Lower leg skin (tissue), 4 donors: ENCODE data around the gene CMIP. TPM values are rescaled to one million over a fixed set of nuclear protein-coding genes. Genes with fewer than 3 reads are reported as not detected.

Experiments used
- DNase-seq, 2 donors: peaks; one replicate each; pipeline ENCODE4 v3.0.0-alpha.2; 2019; ENCODE audit warnings: low spot score in 2 of 2
- H3K4me3 ChIP-seq: fragments of 200-600 bp; sonication (generic); 2 replicates; pipeline ENCODE4 v1.5.1; 2017; ENCODE audit warnings: mild to moderate bottlenecking, low read depth; ENCODE audit not compliant: poor library complexity, severe bottlenecking
- CTCF ChIP-seq, 3 donors: fragments of 450-650 bp; IDR thresholded peaks; one replicate each; pipeline ENCODE4 v1.5.1; 2016; ENCODE audit warnings: antibody characterized with exemption in 3 of 3, mild to moderate bottlenecking in 3 of 3, moderate library complexity in 2 of 3
- POLR2A ChIP-seq, 2 donors: fragments of 450-650 bp; IDR thresholded peaks; one replicate each; pipeline ENCODE4 v1.6.1; 2016 to 2017; ENCODE audit warnings: antibody characterized with exemption in 2 of 2, mild to moderate bottlenecking in 1 of 2, moderate library complexity in 1 of 2
- WGBS, 2 donors: methylation state at CpG; one replicate each; pipeline ENCODE4 v1.1.5; 2018; 5-methylcytosine and 5-hydroxymethylcytosine counted together
- intact Hi-C: fragments of 100-400 bp; cut with DNase I; formaldehyde crosslinking; loops from one replicate; pipeline ENCODE4 v1.15.0; 2023; ENCODE audit warnings: low total_unique reads
- total RNA-seq, 4 donors: library from RNA; depleted of rRNA; stranded (reverse); fragments of >200 nt; gene quantifications; one replicate each; pipeline ENCODE4 v1.1.0, GENCODE V29; 2016

The CMIP gene
- total RNA-seq, 4 donors from 2014 or later, result 53.7 to 115 (median 77.4) TPM

- H3K4me3 ChIP-seq, result no peak overlapping the region
- WGBS, 2 donors, result 58 to 59% methylated on average over 11 of the region's 11 CpGs
- DNase-seq, result no peak
- TF ChIP-seq CTCF (IDR thresholded peaks at IDR 0.05), result no peak
- no peak for TF ChIP-seq POLR2A (IDR thresholded peaks at IDR 0.05)
- intact Hi-C loops, result no loop called here
Measured at GRCh38 chr16:81484908-81485624, 40.5 kb downstream of the CMIP start.

- intact Hi-C loops, result no loop called here
- TF ChIP-seq CTCF (IDR thresholded peaks at IDR 0.05), result no peak
- no peak for TF ChIP-seq POLR2A (IDR thresholded peaks at IDR 0.05)
- peak in 1 of 2 donors; percentile 50 for DNase-seq
- 77% methylated on average over 20 to 21 of the region's 21 CpGs for WGBS, 2 donors
- H3K4me3 ChIP-seq, result no peak overlapping the region
Measured at GRCh38 chr16:81485824-81486539, 41.4 kb downstream of the CMIP start.

- TF ChIP-seq CTCF (IDR thresholded peaks at IDR 0.05), result no peak
- no peak for TF ChIP-seq POLR2A (IDR thresholded peaks at IDR 0.05)
- intact Hi-C loops, result no loop called here
- peak; percentile 56 to 93 for DNase-seq
- WGBS, 2 donors, result 62 to 73% methylated on average over 20 to 22 of the region's 22 CpGs
- H3K4me3 ChIP-seq, result no peak overlapping the region
Measured at GRCh38 chr16:81486540-81487061, 42.0 kb downstream of the CMIP start.

- no peak for TF ChIP-seq CTCF (IDR thresholded peaks at IDR 0.05)
- TF ChIP-seq POLR2A (IDR thresholded peaks at IDR 0.05), result no peak
- intact Hi-C loops, result no loop called here
- no peak for DNase-seq
- no peak overlapping the region for H3K4me3 ChIP-seq
- 70 to 85% methylated on average over 14 of the region's 14 CpGs for WGBS, 2 donors
Measured at GRCh38 chr16:81487301-81487720, 42.7 kb downstream of the CMIP start.

GRCh38 chr16:81488687-81489411 is 44.2 kb downstream of the CMIP start:
- TF ChIP-seq CTCF (IDR thresholded peaks at IDR 0.05) (no peak), POLR2A (IDR thresholded peaks at IDR 0.05) (no peak)
- DNase-seq, result no peak
- WGBS, 2 donors, result 86 to 91% methylated on average over 7 of the region's 7 CpGs
- H3K4me3 ChIP-seq, result no peak overlapping the region
- intact Hi-C loops, result no loop called here
